Mesendoderm (in vitro differentiated cells): ENCODE data around the gene ARHGEF38. TPM values are rescaled to one million over a fixed set of nuclear protein-coding genes. Genes with fewer than 3 reads are reported as not detected.
"Not testable (repeated sequence)": the region's sequence is repeated elsewhere in the genome, so short reads cannot be mapped to it uniquely, and the experiment has no call there.

Experiments used
- DNase-seq: peaks from one replicate; pipeline ENCODE4 v3.0.0; 2013
- H2AK5ac ChIP-seq: 2 replicates; pipeline ENCODE4 v1.6.1; 2013; ENCODE audit warnings: low read length, inconsistent platforms
- H2BK120ac ChIP-seq: 2 replicates; pipeline ENCODE4 v1.6.1; 2013; ENCODE audit warnings: low read depth, mild to moderate bottlenecking, low read length, moderate library complexity, mixed read lengths
- H2BK15ac ChIP-seq: replicated peaks from 2 replicates; pipeline ENCODE4 v1.6.1; 2013; ENCODE audit warnings: low read depth, mild to moderate bottlenecking, moderate library complexity
- H2BK5ac ChIP-seq: 2 replicates; pipeline ENCODE4 v1.6.1; 2013; ENCODE audit warnings: low read length, inconsistent platforms
- H3K18ac ChIP-seq: 2 replicates; pipeline ENCODE4 v1.6.1; 2013; ENCODE audit warnings: mild to moderate bottlenecking, low read length, mixed read lengths
- H3K23ac ChIP-seq: one replicate; pipeline ENCODE4 v1.6.1; 2013; ENCODE audit warnings: low read length
- H3K27ac ChIP-seq: 2 replicates; pipeline ENCODE4 v1.5.1; 2013; ENCODE audit warnings: low read depth, mild to moderate bottlenecking, inconsistent platforms, low read length, moderate library complexity
- H3K27me3 ChIP-seq: 2 replicates; pipeline ENCODE4 v1.6.1; 2013; ENCODE audit warnings: low read length, control low read depth, mild to moderate bottlenecking, inconsistent platforms; ENCODE audit not compliant: insufficient read depth, poor library complexity
- H3K36me3 ChIP-seq: 2 replicates; pipeline ENCODE4 v1.6.1; 2013; ENCODE audit warnings: low read length, inconsistent platforms; ENCODE audit not compliant: control insufficient read depth, insufficient read depth
- H3K4ac ChIP-seq: one replicate; pipeline ENCODE4 v1.6.1; 2013; ENCODE audit warnings: low read depth, mild to moderate bottlenecking, low read length, moderate library complexity
- H3K4me1 ChIP-seq: 2 replicates; pipeline ENCODE4 v1.6.1; 2013; ENCODE audit warnings: low read depth, low read length, inconsistent platforms; ENCODE audit not compliant: control insufficient read depth
- H3K4me2 ChIP-seq: 2 replicates; pipeline ENCODE4 v1.6.1; 2013; ENCODE audit warnings: low read length
- H3K4me3 ChIP-seq: 2 replicates; pipeline ENCODE4 v1.5.1; 2013; ENCODE audit warnings: mild to moderate bottlenecking, low read length
- H3K56ac ChIP-seq: one replicate; pipeline ENCODE4 v1.6.1; 2013; ENCODE audit warnings: low read length
- H3K79me1 ChIP-seq: 2 replicates; pipeline ENCODE4 v1.6.1; 2013; ENCODE audit warnings: low read length, inconsistent platforms
- H3K79me2 ChIP-seq: 2 replicates; pipeline ENCODE4 v1.6.1; 2013; ENCODE audit warnings: mild to moderate bottlenecking, low read length; ENCODE audit not compliant: control insufficient read depth, insufficient read depth
- H3K9ac ChIP-seq: 2 replicates; pipeline ENCODE4 v1.6.1; 2013; ENCODE audit warnings: low read length, inconsistent platforms
- H4K5ac ChIP-seq: one replicate; pipeline ENCODE4 v1.6.1; 2013; ENCODE audit warnings: low read length
- H4K8ac ChIP-seq: one replicate; pipeline ENCODE4 v1.6.1; 2013; ENCODE audit warnings: low read depth, mild to moderate bottlenecking, control low read depth, low read length, moderate library complexity
- WGBS: extraction: QIAGEN DNeasy Blood & Tissue Kit; methylation state at CpG from one replicate; pipeline ENCODE4 v1.1.7; 2013; ENCODE audit warnings: low lambda C conversion rate, missing lambda C conversion rate; ENCODE audit not compliant: insufficient coverage; ENCODE audit errors: extremely low coverage; 5-methylcytosine and 5-hydroxymethylcytosine counted together
- small RNA-seq: library from polyadenylated mRNA; stranded (forward); fragments of <200 nt; extraction: miRNeasy Mini kit (QIAGEN cat#:217004); gene quantifications from one replicate; pipeline ENCODE3, GENCODE V24; 2013; ENCODE audit not compliant: insufficient read depth

Gene ARHGEF38

DNA sequence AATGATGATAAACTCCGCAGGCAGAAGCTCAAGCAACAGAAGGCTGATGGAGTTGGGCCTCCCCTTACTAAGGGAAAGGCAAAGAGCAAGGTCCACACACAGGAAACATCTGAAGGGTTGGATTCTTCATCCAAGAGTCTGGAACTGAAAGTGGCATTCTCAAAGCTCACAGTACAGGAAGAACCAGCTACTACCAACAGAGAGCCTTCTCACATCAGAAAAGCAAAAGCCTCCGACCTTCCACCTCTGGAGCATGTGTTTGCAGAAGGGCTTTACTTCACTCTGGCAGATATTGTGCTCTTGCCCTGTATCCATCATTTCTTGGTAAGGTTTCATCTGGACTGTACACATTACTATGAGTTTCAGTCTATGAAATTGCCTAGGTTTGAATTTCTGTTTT lies 166.8 kb downstream of the ARHGEF38 start:
- peaks cover 7% of the 10 kb centered on the region for H3K79me1 ChIP-seq
- H3K4me2 ChIP-seq = no peak overlapping the region
- no peak overlapping the region for H4K8ac ChIP-seq
- H2BK15ac ChIP-seq = no peak overlapping the region
- peaks cover 5% of the 10 kb centered on the region for H3K79me2 ChIP-seq
- H3K4me3 ChIP-seq = no peak overlapping the region
- H2AK5ac ChIP-seq = no peak overlapping the region
- no peak overlapping the region for H2BK120ac ChIP-seq
- no peak overlapping the region for H3K23ac ChIP-seq
- H3K36me3 ChIP-seq = no peaks in the 10 kb centered on the region
- H3K4ac ChIP-seq = no peak overlapping the region
- no peak overlapping the region for H3K27ac ChIP-seq
- no peak overlapping the region for H2BK5ac ChIP-seq
- no peak overlapping the region for H3K9ac ChIP-seq
- no peaks in the 10 kb centered on the region for H3K27me3 ChIP-seq
- DNase-seq = no peak
- WGBS = no CpG with 5 or more reads among the region's 2 CpGs
- no peak overlapping the region for H3K18ac ChIP-seq
- H3K56ac ChIP-seq = no peak overlapping the region
- no peak overlapping the region for H4K5ac ChIP-seq
- H3K4me1 ChIP-seq = no peaks in the 10 kb centered on the region

DNA sequence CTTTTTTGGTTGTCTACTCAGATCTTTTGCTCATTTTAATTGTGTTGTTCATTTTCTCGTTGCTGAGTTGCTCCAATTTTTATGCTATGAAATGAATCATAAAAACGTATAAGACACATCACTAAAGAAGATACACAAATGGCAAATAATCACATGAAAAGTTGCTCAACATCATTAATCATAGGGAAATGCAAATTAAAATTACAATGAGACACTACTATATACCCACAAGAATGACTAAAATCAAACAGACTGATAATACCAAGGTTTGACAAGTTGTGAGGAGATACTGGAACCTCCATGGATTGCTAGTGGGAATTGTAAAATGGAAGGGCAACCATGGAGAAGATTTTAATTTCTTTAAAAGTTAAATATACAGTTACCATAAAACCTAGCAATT lies 173.2 kb downstream of the ARHGEF38 start:
- H3K79me2 ChIP-seq = no peaks in the 10 kb centered on the region
- H3K4ac ChIP-seq = no peak overlapping the region
- H3K56ac ChIP-seq = no peak overlapping the region
- no peak overlapping the region for H2AK5ac ChIP-seq
- H3K4me3 ChIP-seq = no peak overlapping the region
- no peak overlapping the region for H4K5ac ChIP-seq
- H3K18ac ChIP-seq = no peak overlapping the region
- no peak overlapping the region for H4K8ac ChIP-seq
- H2BK120ac ChIP-seq = no peak overlapping the region
- no peak overlapping the region for H2BK5ac ChIP-seq
- no peaks in the 10 kb centered on the region for H3K27me3 ChIP-seq
- H3K9ac ChIP-seq = no peak overlapping the region
- H2BK15ac ChIP-seq = no peak overlapping the region
- no peaks in the 10 kb centered on the region for H3K4me1 ChIP-seq
- WGBS = no CpG with 5 or more reads among the region's 2 CpGs
- H3K79me1 ChIP-seq = no peaks in the 10 kb centered on the region
- H3K23ac ChIP-seq = no peak overlapping the region
- H3K36me3 ChIP-seq = no peaks in the 10 kb centered on the region
- H3K4me2 ChIP-seq = no peak overlapping the region
- H3K27ac ChIP-seq = no peak overlapping the region
- DNase-seq = no peak

DNA sequence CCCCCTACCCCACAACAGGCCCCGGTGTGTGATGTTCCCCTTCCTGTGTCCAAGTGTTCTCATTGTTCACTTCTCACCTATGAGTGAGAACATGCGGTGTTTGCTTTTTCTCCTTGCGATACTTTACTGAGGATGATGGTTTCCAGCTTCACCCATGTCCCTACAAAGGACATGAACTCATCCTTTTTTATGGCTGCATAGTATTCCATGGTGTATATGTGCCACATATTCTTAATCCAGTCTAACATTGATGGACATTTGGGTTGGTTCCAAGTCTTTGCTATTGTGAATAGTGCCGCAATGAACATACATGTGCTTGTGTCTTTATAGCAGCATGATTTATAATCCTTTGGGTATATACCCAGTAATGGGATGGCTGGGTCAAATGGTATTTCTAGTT lies 177.5 kb downstream of the ARHGEF38 start:
- not testable (repeated sequence) for H3K4me2 ChIP-seq, H3K79me1 ChIP-seq, DNase-seq, H3K18ac ChIP-seq, H3K36me3 ChIP-seq, H3K27me3 ChIP-seq, H3K4ac ChIP-seq, H2AK5ac ChIP-seq, H2BK120ac ChIP-seq, H4K8ac ChIP-seq, H2BK5ac ChIP-seq, H2BK15ac ChIP-seq, H3K9ac ChIP-seq, H3K56ac ChIP-seq, H3K79me2 ChIP-seq, H4K5ac ChIP-seq, H3K4me3 ChIP-seq, H3K27ac ChIP-seq, H3K4me1 ChIP-seq, H3K23ac ChIP-seq
- no CpG with 5 or more reads among the region's 4 CpGs for WGBS

Small RNA genes within 50 kb of the gene (small RNA-seq; reads per million reads assigned to genes)
- gene ATP5F1EP1 = not detected
